IMR-90 (cell line): ENCODE results near the gene CCNQ. TPM values are rescaled to one million over a fixed set of nuclear protein-coding genes. Genes with fewer than 3 reads are reported as not detected.

Experiments
- ATAC-seq: fragments of 200-7000 bp; cut with Tn5 transposase; 2 replicates; pipeline ENCODE4 v1.9.1; 2020; ENCODE audit warnings: low read depth, mild to moderate bottlenecking, moderate library complexity
- BruUV-seq: library from RNA; stranded (reverse); fragments of 400-500 nt; replicated peaks from 2 replicates; lab custom pipeline; 2021; lab: Mats Ljungman, UMichigan
- CTCF ChIA-PET: fragments of 300-600 bp; formaldehyde crosslinking; extraction: SDS; loops from one replicate; lab custom pipeline; 2021; ENCODE audit warnings: antibody characterized with exemption; lab: Yijun Ruan, JAX
- POLR2A ChIA-PET: fragments of 300-600 bp; sonication (Branson Sonifier 250); formaldehyde crosslinking; loops from one replicate; lab custom pipeline; 2022; ENCODE audit warnings: antibody characterized with exemption; ENCODE audit not compliant: unreplicated experiment; lab: Charles Lee
- DNase-seq: peaks from one replicate; pipeline ENCODE4 v3.0.0; 2013
- H2AFZ ChIP-seq: replicated peaks from 2 replicates; pipeline ENCODE3; 2013; ENCODE audit warnings: low read length, mild to moderate bottlenecking; ENCODE audit not compliant: poor library complexity
- H2AK5ac ChIP-seq: 2 replicates; pipeline ENCODE4 v1.6.1; 2013; ENCODE audit warnings: low read depth, low read length, inconsistent platforms
- H2AK9ac ChIP-seq: replicated peaks from 2 replicates; pipeline ENCODE3; 2013; ENCODE audit warnings: mild to moderate bottlenecking, low read depth, low read length, moderate library complexity; ENCODE audit not compliant: poor library complexity
- H2BK120ac ChIP-seq: 2 replicates; pipeline ENCODE4 v1.6.1; 2013; ENCODE audit warnings: low read depth, low read length, inconsistent platforms
- H2BK15ac ChIP-seq: 3 replicates; pipeline ENCODE4 v1.6.1; 2013; ENCODE audit warnings: low read depth, low read length, inconsistent platforms
- H2BK20ac ChIP-seq: 2 replicates; pipeline ENCODE4 v1.6.1; 2013; ENCODE audit warnings: low read depth, mild to moderate bottlenecking, inconsistent platforms, low read length, moderate library complexity
- H2BK5ac ChIP-seq: 2 replicates; pipeline ENCODE4 v1.6.1; 2013; ENCODE audit warnings: mild to moderate bottlenecking, low read depth, low read length, inconsistent platforms; ENCODE audit not compliant: poor library complexity, severe bottlenecking
- H3K14ac ChIP-seq: replicated peaks from 2 replicates; pipeline ENCODE4 v1.6.1; 2013; ENCODE audit warnings: low read depth, low read length, inconsistent platforms
- H3K18ac ChIP-seq: 2 replicates; pipeline ENCODE4 v1.6.1; 2013; ENCODE audit warnings: low read depth, low read length, control low read depth
- H3K23ac ChIP-seq: 2 replicates; pipeline ENCODE4 v1.6.1; 2013; ENCODE audit warnings: low read depth, low read length, inconsistent platforms
- H3K27ac ChIP-seq: 2 replicates; pipeline ENCODE4 v1.5.1; 2013; ENCODE audit warnings: mild to moderate bottlenecking, control low read depth, low read length; ENCODE audit not compliant: insufficient read depth
- H3K27me3 ChIP-seq: 2 replicates; pipeline ENCODE4 v1.6.1; 2013; ENCODE audit warnings: low read length; ENCODE audit not compliant: control insufficient read depth, insufficient read depth
- H3K36me3 ChIP-seq: 2 replicates; pipeline ENCODE4 v1.6.1; 2013; ENCODE audit warnings: low read length, mixed read lengths; ENCODE audit not compliant: control insufficient read depth, insufficient read depth
- H3K4ac ChIP-seq: 2 replicates; pipeline ENCODE4 v1.6.1; 2013; ENCODE audit warnings: low read depth, low read length, inconsistent platforms
- H3K4me1 ChIP-seq: 2 replicates; pipeline ENCODE4 v1.6.1; 2013; ENCODE audit warnings: low read length, mixed read lengths; ENCODE audit not compliant: control insufficient read depth, insufficient read depth
- H3K4me2 ChIP-seq: 2 replicates; pipeline ENCODE4 v1.6.1; 2013; ENCODE audit warnings: low read depth, mild to moderate bottlenecking, control low read depth, low read length, moderate library complexity
- H3K4me3 ChIP-seq: 2 replicates; pipeline ENCODE4 v1.5.1; 2013; ENCODE audit warnings: low read depth, mild to moderate bottlenecking, control low read depth, low read length, moderate library complexity; ENCODE audit not compliant: insufficient read depth
- H3K56ac ChIP-seq: 2 replicates; pipeline ENCODE4 v1.6.1; 2013; ENCODE audit warnings: low read length, inconsistent platforms; ENCODE audit not compliant: insufficient read depth; ENCODE audit errors: extremely low read depth
- H3K79me1 ChIP-seq, 2 experiments: 2 replicates each; pipeline ENCODE4 v1.6.1; 2013; ENCODE audit warnings: low read length in 2 of 2, inconsistent platforms in 1 of 2, low read depth in 1 of 2
- H3K9ac ChIP-seq: 2 replicates; pipeline ENCODE4 v1.6.1; 2013; ENCODE audit warnings: low read depth, low read length, control low read depth
- H3K9me1 ChIP-seq: 2 replicates; pipeline ENCODE4 v1.6.1; 2013; ENCODE audit warnings: low read length, inconsistent platforms; ENCODE audit not compliant: insufficient read depth
- H3K9me3 ChIP-seq: 2 replicates; pipeline ENCODE4 v1.6.1; 2013; ENCODE audit warnings: low read length; ENCODE audit not compliant: control insufficient read depth, insufficient read depth
- H4K20me1 ChIP-seq: 2 replicates; pipeline ENCODE4 v1.6.1; 2013; ENCODE audit warnings: low read length, inconsistent platforms; ENCODE audit not compliant: insufficient read depth
- H4K5ac ChIP-seq: 2 replicates; pipeline ENCODE4 v1.6.1; 2013; ENCODE audit warnings: mild to moderate bottlenecking, low read depth, low read length, control low read depth
- H4K8ac ChIP-seq, 2 experiments: 2 replicates each; pipeline ENCODE4 v1.6.1; 2013; ENCODE audit warnings: low read depth in 2 of 2, low read length in 2 of 2, control low read depth in 1 of 2, inconsistent platforms in 1 of 2
- H4K91ac ChIP-seq: 2 replicates; pipeline ENCODE4 v1.6.1; 2013; ENCODE audit warnings: low read depth, low read length, inconsistent platforms; ENCODE audit not compliant: insufficient read depth
- CEBPB ChIP-seq: IDR thresholded peaks from 2 replicates; pipeline ENCODE4 v1.6.1; 2012; ENCODE audit warnings: low read depth, low read length, improper control_type of control experiment
- SMC3 ChIP-seq: fragments of 150-350 bp; IDR thresholded peaks from 2 replicates; pipeline ENCODE4 v1.6.1; 2016; ENCODE audit warnings: low read depth, mild to moderate bottlenecking, antibody characterized with exemption, low read length, moderate library complexity
- WGBS, 2 experiments: methylation state at CpG; one replicate each; pipeline versions ENCODE4 v1.1.5 to v1.1.7; 2013; ENCODE audit warnings: missing lambda C conversion rate in 2 of 2; ENCODE audit not compliant: insufficient read length in 1 of 2; ENCODE audit errors: extremely low coverage in 2 of 2; 5-methylcytosine and 5-hydroxymethylcytosine counted together
- dilution Hi-C: fragments of 300-500 bp; cut with HindIII; formaldehyde crosslinking; loops from one replicate; pipeline ENCODE4 v1.14.3; 2018; ENCODE audit warnings: low sequenced_read_pairs; ENCODE audit not compliant: unreplicated experiment
- in situ Hi-C: fragments of 300-500 bp; cut with MboI; formaldehyde crosslinking; loops from 3 replicates; pipeline ENCODE4 v1.14.3; 2019; ENCODE audit warnings: low sequenced_read_pairs, inconsistent platforms, mixed read lengths
- intact Hi-C: fragments of 100-400 bp; cut with micrococcal nuclease; formaldehyde crosslinking; loops from 2 replicates; pipeline ENCODE4 v1.10.0; 2022
- polyA plus RNA-seq, 3 experiments: library from polyadenylated mRNA; depleted of rRNA; stranded (reverse); fragments of >200 nt; gene quantifications; 2 replicates each; pipeline ENCODE4 v1.2.3, GENCODE V29; 2012; ENCODE audit warnings: low replicate concordance in 1 of 3
- total RNA-seq: library from RNA; depleted of rRNA; stranded (reverse); fragments of >200 nt; gene quantifications from 2 replicates; pipeline ENCODE4 v1.2.3, GENCODE V29; 2012

CCNQ gene
- total and polyA plus RNA-seq, 2 of the 4 experiments (the other 2 are of a cell fraction) = 27.6 to 35.2 TPM

DNA sequence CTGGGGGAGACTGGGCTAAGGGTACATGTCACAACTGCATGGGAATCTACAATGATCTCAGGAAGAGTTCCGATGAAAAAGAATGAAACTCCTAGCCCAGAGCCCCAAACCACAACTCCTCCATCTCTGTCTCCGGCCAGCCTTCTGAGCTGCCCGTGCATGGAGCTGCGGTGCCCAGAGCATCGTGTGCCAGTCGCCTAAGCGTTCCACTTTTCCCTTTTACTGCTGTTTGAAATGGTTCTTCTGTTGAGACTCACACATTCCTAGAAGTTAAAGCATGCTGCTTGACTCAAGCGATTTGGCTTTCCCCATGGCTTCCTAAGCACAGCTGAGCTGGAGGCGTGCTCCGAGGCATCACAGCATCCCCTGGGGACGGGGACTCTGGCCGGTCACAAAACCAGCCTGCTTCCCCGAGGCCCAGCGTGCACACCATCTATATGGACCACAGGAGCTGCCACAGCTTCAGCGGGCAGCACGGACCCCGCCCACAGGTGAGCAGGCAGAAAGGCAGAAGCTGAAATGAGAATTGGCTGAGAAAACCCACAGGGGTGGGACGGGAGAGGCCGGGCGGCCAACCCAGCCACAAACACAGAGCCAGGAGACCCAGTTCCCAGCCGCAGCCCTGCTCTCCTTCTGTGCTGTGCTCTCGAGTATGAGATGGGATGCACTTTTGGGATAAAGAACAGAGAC lies 5.0 kb downstream of the CCNQ start:
- Histone ChIP-seq H4K8ac (no peak overlapping the region), H3K36me3 (peaks cover 17% of the 10 kb centered on the region), H3K9ac (no peak overlapping the region), H3K14ac (no peak overlapping the region), H2BK120ac (no peak overlapping the region), H4K91ac (no peak overlapping the region), H3K4me3 (no peak overlapping the region), H3K27ac (no peak overlapping the region), H3K4me1 (no peaks in the 10 kb centered on the region), H3K9me3 (peaks cover 2% of the 10 kb centered on the region; the same call in 1 of the 2 replicates), H2BK20ac (no peak overlapping the region), H3K56ac (no peak overlapping the region), H3K23ac (no peak overlapping the region), H2BK5ac (no peak overlapping the region), H3K27me3 (no peaks in the 10 kb centered on the region), H3K9me1 (no peaks in the 10 kb centered on the region), H4K20me1 (peaks cover 20% of the 10 kb centered on the region; the same call in 1 of the 2 replicates), H3K18ac (no peak overlapping the region), H2BK15ac (no peak overlapping the region), H3K79me1 (peaks cover 6 to 22% of the 10 kb centered on the region in 2 experiments; a peak in 3 of 4 replicates), H4K5ac (no peak overlapping the region), H2AK5ac (no peak overlapping the region), H2AK9ac (no peak overlapping the region), H3K4ac (no peak overlapping the region), H2AFZ (no peak overlapping the region), H3K4me2 (no peak overlapping the region)
- no TSS peak for BruUV-seq
- TF ChIP-seq CEBPB = no peak
- TF ChIP-seq SMC3 = no peak
- dilution Hi-C loops (no loop called here), intact Hi-C loops (no loop called here), in situ Hi-C loops (no loop called here)
- ATAC-seq (no peak), DNase-seq (no peak)
- 78% methylated on average over 7 of the region's 22 CpGs; no CpG with 5 or more reads in 1 of the 2 experiments for WGBS, 2 experiments
- ChIA-PET CTCF (no interaction called here), POLR2A (no interaction called here)
